Adipose tissue (tissue), 3 donors: ENCODE measurements around the gene HMX2. TPM values are rescaled to one million over a fixed set of nuclear protein-coding genes. Genes with fewer than 3 reads are reported as not detected.
A peak's percentile ranks its signal among the peaks of the same experiment; 100 is the strongest.

Experiments used
- H3K27ac ChIP-seq: one replicate; pipeline ENCODE4 v1.5.1; 2013; ENCODE audit warnings: low read depth, low read length
- WGBS, 3 donors: extraction: QIAGEN DNeasy Blood & Tissue Kit; methylation state at CpG; one replicate each; pipeline ENCODE4 v1.1.7; 2013; 5-methylcytosine and 5-hydroxymethylcytosine counted together
- polyA plus RNA-seq, 3 donors: library from polyadenylated mRNA; stranded (reverse); fragments of 200-250 nt; gene quantifications; one replicate each; pipeline ENCODE4 v1.2.3, GENCODE V29; 2013
- donor health status: healthy with polysubstance abuse.
- donor health status: Bipolar disorder and iron deficiency.
- donor health status: healthy.

Gene HMX2
- polyA plus RNA-seq, 3 donors = 0.03 TPM; not detected in 2

- 2 to 4% (median 3%) methylated on average over 34 to 55 of the region's 55 CpGs for WGBS, 3 donors
- no peak overlapping the region for H3K27ac ChIP-seq
Measured at GRCh38 chr10:123148414-123149161, 652 bp downstream of the HMX2 start.

GRCh38 chr10:123149162-123149567 is 1.2 kb downstream of the HMX2 start:
- H3K27ac ChIP-seq = no peak overlapping the region
- WGBS, 3 donors = 5 to 7% (median 6%) methylated on average over 12 of the region's 12 CpGs

- 1 to 2% (median 2%) methylated on average over 59 to 76 of the region's 76 CpGs for WGBS, 3 donors
Measured at GRCh38 chr10:123149568-123150270, 1.8 kb downstream of the HMX2 start.

GRCh38 chr10:123150271-123150985 is 2.5 kb downstream of the HMX2 start:
- no peak overlapping the region for H3K27ac ChIP-seq
- WGBS, 3 donors = 6 to 7% (median 7%) methylated on average over 33 to 34 of the region's 34 CpGs

More at GRCh38 chr10:123149568-123150270, 1.8 kb downstream of the HMX2 start:
- H3K27ac ChIP-seq = no peak overlapping the region

DNA sequence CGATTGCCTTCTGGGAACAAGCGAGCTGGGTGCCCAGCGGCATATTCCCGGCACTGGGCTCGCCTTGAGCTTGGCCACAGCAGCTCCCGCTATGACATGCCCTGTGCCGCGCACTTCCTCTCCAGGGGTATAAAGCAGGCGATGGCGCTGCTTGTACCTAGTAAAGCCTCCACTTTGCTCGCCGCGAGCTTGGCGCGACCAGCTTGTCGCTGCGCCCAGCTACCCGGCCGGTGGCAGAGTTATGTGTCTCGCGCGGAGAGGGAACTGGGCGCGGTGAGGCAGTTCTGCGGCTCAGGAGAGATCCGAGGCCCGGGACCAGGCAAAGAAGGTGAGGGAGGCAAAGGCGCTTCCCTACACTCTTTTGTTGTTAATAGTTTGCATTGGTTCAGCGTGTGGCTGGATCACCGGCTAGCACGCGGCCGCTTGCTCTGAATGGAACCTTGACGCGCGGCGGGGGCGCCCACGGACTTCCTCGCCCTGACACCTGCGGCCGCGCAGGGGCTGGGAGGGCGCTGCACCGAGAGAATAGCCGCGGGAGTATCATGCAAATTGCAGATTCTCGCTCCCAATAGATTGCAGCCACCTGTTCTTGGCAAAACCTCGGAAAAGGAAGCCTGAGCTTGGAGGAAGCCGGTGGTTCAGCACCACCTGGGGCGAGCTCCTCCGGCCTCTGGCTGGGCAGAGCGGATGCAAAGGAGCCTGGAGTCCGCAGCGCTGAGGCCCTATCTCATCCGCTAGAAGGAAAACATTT is 3.2 kb downstream of the HMX2 start:
- 3 to 4% (median 3%) methylated on average over 56 of the region's 56 CpGs for WGBS, 3 donors
- H3K27ac ChIP-seq = no peak overlapping the region

GRCh38 chr10:123151737-123152135 is 3.8 kb downstream of the HMX2 start:
- H3K27ac ChIP-seq = no peak overlapping the region
- 18 to 24% (median 24%) methylated on average over 7 of the region's 7 CpGs for WGBS, 3 donors

- H3K27ac ChIP-seq = no peak overlapping the region
- 35 to 42% (median 41%) methylated on average over 9 of the region's 9 CpGs for WGBS, 3 donors
Measured at GRCh38 chr10:123153486-123154091, 5.7 kb downstream of the HMX2 start.

GRCh38 chr10:123154092-123154710 is 6.3 kb downstream of the HMX2 start, which contains the start of gene BUB3:
TSS of gene BUB3 (plus strand) at chr10:123154402. CDS start at chr10:123154918, 516 bp downstream.
- peak within 1 kb of the TSS; percentile 70 for H3K27ac ChIP-seq
- WGBS, 3 donors = 0 to 1% (median 0%) methylated on average over 48 to 50 of the region's 50 CpGs

- WGBS, 3 donors = 4 to 7% (median 5%) methylated on average over 46 to 49 of the region's 49 CpGs
- peak overlapping the region; percentile 70 for H3K27ac ChIP-seq
Measured at GRCh38 chr10:123154711-123155505, 7.0 kb downstream of the HMX2 start.

DNA sequence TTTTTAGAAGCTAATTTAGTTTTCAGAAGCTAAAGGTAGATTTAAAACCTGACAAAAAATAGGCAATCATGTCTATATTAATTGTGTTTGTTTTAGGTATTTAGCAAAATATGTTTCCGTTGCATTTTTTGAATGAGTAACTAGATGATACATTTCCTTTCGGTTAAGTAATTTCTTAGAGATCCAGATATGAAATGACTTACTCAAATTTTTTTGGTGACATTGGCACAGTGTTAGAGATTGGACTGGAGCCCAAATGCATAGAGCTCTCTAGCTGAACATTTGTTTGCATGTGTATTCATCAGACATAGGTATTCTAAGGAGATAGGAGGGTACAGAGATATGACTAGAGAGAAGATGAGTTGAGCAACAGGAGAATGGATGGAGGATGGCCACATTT is 8.1 kb downstream of the HMX2 start:
- H3K27ac ChIP-seq = no peak overlapping the region
- 87 to 94% (median 93%) methylated on average over 2 of the region's 2 CpGs for WGBS, 3 donors

DNA sequence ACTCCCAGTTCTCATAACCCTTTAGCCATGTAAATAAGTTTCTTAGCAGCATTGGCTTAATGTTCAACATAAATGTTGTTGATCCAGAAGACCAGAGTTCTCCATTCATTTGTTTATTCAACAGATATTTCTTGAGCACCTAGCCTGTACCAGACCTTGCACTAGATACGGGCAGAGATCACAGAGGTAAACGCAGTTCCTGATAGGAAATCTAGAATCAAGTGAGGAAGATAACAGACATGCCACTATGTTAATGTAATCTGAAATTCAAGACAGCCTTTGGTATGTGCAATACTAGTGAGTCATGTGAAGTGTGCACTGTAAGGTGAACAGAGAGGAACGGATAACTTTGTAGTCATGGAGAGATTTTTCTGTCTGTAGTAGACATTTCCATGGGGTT is 9.3 kb downstream of the HMX2 start:
- 72 to 86% (median 81%) methylated on average over 3 of the region's 3 CpGs for WGBS, 3 donors

GRCh38 chr10:123158682-123159081 is 10.7 kb downstream of the HMX2 start:
- WGBS, 3 donors = 87 to 96% (median 95%) methylated on average over 1 of the region's 1 CpG

More for the DNA sequence above, 9.3 kb downstream of the HMX2 start:
- H3K27ac ChIP-seq = no peak overlapping the region

GRCh38 chr10:123160311-123160980 is 12.5 kb downstream of the HMX2 start:
- no peak overlapping the region for H3K27ac ChIP-seq
- WGBS, 3 donors = 83 to 88% (median 85%) methylated on average over 11 of the region's 11 CpGs

More at GRCh38 chr10:123158682-123159081, 10.7 kb downstream of the HMX2 start:
- H3K27ac ChIP-seq = no peak overlapping the region

DNA sequence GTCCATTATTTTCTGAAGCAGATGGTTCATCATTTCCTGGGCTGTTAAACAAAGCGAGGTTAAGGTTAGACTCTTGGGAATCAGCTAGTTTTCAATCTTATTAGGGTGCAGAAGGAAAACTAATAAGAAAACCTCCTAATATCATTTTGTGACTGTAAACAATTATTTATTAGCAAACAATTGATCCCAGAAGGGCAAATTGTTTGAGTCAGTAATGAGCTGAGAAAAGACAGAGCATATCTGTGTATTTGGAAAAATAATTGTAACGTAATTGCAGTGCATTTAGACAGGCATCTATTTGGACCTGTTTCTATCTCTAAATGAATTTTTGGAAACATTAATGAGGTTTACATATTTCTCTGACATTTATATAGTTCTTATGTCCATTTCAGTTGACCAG is 16.4 kb downstream of the HMX2 start:
- 91 to 98% (median 94%) methylated on average over 2 of the region's 2 CpGs for WGBS, 3 donors
- H3K27ac ChIP-seq = no peak overlapping the region

DNA sequence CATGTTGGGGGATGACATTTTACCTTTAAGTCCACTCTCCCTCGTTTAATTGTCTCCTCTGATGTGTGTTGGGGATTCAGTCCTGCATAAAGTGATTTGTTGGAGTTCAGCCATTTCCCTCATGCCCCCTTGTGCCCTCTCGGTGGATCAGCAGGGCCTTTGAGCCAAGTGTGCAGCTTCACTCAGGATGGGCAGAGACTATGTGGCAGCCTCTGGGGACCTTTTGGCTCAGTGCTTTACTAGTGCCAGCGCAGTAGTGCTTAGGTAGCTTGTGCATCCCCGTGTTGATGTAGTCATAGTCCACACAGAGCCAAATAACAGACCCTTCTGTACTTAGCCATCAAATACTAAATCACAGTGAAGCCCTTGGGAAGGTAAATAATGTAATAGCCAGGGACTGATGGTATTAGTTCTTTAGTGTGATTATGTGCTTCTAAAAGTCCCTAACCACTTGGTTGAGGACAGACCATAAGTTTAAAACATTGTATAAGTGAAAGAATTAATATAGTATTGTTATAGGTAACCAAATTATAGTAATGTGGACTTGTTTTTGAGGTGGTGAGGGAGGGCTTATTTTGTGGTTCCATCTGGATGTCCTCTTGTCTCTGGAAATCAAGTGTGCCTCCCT is 17.6 kb downstream of the HMX2 start:
- H3K27ac ChIP-seq = no peak overlapping the region
- 78 to 87% (median 85%) methylated on average over 4 of the region's 4 CpGs for WGBS, 3 donors

- 94 to 98% (median 96%) methylated on average over 2 of the region's 2 CpGs for WGBS, 3 donors
- no peak overlapping the region for H3K27ac ChIP-seq
Measured at GRCh38 chr10:123166618-123167017, 18.7 kb downstream of the HMX2 start.
